HG02588 (cell line): ENCODE results near the gene LRRC66.

Experiments
- ATAC-seq: cut with Tn5 transposase; IDR thresholded peaks from one replicate; pipeline ENCODE4 v1.9.1; 2021; ENCODE audit warnings: mild to moderate bottlenecking, moderate library complexity; ENCODE audit not compliant: unreplicated experiment

Gene LRRC66

DNA sequence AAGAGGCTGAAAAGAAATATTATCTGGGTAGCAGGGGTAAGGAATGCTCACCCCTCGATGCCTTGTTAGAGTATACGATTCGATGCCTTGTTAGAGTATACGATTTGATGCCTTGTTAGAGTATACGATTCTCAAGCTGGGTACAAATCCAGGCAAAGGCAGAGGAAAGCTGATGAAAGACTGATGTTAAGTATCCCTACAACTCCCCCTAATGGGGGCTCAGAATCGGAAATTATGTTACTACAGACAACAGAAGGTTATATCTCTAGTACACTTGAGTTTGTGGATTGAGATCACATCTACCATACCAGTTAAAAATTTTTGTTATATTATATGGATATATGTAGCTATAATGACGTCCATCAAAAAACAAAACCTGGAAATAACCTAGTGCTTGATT, 4.8 kb downstream of the LRRC66 start:
- no peak for ATAC-seq

DNA sequence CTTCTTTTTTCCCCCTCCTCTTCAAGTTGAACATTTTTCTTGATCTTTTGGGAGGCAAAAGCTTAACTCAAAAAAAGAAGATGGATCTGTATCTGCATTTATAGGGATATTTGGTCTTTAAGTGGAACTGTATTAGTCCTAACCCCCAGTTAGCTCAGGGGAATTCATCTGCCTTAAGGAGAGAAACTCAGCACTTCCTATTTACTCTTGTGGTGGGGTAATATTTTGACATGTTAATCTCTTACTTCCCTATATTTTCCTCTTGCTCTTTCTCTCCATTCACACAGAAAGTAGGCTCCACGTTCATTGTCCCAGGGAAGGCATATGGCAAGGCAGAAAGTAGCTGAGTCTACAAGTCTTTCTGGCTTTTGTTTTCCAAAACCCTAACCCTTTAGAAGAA, 5.3 kb downstream of the LRRC66 start:
- no peak for ATAC-seq

DNA sequence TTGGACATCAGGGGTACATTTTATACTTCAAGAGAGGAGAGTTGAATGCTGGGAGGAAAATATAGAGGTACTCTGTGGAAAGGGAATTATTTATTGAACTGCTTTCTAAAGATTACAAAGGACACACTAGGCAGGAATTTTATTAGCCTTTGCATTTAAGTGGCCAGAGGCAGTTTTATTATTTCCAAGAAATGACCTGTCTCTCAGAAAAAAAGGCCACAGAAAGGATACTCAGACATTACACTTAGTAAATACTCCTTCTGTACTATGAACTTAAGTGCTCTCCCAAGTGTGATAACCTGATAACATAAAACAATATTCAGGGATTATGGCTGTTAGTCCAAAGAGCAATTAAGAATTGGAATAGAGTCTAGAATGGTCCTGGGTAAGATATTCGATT, 7.5 kb downstream of the LRRC66 start:
- no peak for ATAC-seq

DNA sequence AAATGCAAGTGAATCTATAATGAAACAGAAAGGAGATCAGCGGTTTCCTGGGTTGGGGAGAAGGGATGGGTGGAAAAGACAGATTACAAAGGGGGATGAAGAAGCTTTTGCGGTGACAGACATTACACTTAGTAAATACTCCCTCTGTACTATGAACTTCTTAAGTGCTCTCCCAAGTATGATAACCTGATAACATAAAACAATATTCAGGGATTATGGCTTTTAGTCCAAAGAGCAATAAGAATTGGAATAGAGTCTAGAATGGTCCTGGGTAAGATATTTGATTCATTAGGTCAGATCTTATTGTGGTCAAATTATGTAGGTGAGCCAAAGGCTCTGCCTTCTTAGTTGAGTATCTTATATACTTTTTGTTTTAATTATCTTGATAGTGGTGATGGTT, 9.2 kb downstream of the LRRC66 start:
- no peak for ATAC-seq

DNA sequence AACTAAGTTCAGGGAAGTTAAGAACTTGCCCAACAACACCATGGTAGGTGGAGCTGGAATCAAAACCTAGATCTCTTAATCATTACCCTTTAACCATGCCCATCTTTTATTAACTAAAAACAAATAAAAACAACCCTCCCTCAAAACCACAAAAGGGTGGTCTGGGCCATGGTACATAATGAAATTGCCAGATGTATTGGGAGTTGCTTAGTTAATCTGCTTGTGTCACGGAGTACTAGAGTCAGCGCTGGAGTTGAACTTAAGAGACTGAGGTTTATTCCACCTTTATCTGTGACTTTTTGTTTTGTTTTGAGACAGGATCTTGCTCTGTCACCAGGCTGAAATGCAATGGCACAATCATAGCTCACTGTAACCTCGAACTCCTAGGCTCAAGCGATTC, 13.3 kb downstream of the LRRC66 start:
- no peak for ATAC-seq

DNA sequence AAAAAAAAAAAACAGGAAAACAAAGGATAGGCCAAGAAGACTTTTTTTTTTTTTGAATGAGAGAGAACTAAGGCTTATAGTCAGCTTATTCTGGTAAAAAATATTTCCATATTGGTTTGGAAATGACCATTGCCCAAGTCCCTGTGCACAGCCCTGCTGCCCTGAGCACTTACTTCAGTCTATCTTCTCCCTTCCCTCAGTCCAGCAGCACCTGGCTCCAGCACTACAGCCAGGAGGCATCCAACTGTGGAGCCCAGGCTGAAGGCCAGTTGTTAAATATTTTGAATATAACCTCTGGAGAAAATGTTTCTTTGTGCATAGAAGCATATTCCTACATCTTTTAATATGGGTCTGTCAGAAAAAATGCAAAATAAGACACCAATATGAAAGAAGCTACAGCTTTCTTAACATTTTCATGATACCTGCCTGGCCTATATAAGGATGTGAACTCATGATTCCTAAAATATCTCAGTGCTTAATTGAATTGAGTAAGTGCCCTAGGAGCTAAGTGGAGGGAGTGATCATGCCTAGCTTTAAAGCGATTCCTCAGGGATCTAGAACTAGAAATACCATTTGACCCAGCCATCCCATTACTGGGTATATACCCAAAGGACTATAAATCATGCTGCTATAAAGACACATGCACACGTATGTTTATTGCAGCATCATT, 14.4 kb downstream of the LRRC66 start:
- no peak for ATAC-seq

DNA sequence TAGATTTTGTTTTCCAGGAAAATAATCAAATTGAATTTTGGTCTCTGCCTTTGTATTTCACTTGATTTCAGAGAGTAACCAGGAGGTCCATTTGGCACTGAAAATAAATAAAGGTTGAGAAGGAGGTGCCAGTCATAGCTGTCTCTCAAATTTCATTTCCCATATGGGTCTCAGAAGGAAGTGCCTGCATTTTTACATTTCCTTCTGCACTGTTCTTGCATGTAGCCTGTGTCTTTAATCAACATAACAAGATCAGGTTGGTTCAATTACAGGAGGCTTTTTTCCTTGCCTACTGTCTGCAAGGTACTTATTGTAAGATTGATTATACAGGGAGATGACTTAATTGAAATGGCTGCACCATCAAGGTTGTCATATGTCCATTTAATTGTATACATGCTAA, 15.7 kb downstream of the LRRC66 start:
- no peak for ATAC-seq

DNA sequence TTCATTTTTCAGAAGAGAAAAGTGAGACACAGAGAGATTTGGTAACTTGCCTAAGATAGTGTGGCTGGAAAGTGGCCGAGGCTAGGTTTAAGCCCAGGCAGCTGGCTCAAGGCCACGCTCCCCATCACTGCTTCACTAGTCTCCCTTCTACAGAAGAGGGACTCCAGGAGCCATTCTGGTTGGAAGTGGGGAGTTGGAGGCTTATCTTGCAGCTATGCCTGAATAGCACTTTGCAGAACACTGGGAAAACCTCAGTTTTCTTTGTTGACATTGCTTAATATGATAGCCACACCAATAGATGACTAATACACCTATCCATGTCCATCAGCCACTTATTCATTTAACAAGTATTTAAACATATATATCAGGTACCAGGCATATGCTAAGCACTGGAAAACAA, 18.5 kb downstream of the LRRC66 start:
- ATAC-seq, result no peak

DNA sequence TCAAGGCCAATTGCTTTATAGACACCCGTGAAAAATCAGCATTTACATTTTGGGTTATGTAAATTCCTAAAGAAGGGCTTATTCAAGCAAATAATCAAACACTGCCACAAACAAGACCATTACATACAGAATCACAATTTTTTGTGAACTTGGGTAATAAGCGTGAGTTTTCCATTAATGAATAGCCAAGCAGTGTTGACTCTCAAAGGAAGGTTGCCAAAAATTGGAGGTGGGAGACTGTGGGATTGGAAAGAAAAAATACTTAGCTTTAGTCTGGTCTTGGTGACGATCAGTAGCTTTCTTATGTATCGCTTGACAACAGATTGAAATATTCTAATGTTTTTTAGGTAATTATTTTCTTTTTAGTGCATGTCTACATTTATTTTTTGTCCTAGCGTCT, 20.9 kb downstream of the LRRC66 start:
- ATAC-seq, result no peak

DNA sequence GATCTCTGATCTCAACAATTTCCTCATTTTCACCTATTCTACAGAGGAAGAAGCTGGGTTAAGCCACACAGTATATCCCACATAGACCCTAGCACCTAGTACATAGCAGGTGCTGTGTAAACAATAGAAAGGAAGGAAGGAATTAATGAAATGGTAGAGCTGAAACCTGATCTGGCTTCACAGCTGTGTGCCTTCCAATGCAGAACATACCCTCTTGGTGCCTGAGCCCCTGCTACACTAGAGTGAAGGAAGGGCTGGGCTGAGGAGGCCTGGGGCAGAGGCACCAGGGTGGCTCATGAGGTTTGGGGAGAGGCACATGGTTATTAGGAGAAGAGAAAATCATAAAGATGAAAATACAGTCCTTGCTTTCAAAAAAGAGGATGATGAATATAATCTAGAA, 21.3 kb downstream of the LRRC66 start:
- no peak for ATAC-seq

DNA sequence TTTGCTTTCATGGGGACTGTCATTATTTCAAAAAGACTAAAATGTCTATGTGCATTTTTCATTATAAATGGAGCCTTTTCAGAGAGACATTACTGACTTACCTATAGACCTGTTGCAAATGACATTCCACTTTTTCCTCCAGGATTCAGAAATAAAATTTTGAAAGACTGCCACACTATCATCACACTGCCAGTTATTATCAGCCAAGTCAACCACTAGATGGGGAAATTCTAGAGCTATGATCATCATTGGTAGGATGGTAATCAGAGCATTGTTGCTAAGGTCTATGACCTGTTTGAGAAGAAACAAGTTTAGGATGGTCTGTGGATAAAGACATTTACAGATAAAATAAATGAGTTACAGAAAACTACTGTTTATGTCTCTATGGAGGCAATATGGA, 22.5 kb downstream of the LRRC66 start:
- ATAC-seq, result no peak

DNA sequence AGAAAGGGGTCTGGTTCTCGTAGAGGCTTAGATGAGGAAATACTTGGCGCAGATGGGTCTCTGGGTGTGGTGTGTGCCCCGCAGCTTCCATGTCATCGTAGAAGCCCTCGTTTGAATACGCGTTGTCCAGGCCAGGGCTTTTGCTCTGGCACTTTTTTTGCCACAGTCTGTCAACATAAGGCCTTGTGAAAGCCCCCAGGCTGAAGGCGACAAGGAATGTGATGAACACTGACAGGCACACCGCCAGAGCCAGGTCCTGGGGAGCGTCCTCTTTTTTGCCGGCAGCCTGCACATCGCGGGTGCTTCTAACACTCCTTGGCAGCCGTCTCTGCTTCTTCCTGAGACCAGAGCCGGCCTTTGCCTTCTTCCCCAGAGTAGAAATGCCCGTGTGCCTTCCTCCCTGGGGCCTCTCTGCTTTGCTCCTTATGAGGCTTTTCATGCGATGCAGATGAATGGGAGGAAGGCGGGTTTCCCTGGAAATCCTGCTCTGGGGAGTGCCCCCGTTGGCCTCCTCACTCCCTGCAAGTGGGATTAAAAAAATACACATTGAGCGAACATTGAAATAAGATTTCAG, 24.4 kb downstream of the LRRC66 start:
- ATAC-seq, result no peak

DNA sequence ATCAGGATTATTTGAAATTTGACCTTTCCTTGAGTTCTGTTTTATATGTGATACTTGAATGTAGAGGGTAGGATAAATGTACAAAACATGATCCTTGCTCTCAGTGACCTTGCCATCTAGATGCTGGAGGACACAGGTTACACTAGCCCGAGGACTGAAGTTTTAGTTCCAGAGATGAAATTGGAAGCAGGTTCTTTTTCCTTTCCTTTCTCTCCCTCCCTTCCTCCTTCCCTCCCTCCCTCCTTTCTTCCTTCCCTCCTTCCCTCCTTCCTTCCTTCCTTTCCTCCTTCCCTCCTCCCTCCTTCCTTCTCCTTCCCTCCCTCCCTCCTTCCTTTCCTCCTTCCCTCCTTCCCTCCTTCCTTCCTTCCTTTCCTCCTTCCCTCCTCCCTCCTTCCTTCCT, 54.3 kb downstream of the LRRC66 start:
- ATAC-seq, result no peak

DNA sequence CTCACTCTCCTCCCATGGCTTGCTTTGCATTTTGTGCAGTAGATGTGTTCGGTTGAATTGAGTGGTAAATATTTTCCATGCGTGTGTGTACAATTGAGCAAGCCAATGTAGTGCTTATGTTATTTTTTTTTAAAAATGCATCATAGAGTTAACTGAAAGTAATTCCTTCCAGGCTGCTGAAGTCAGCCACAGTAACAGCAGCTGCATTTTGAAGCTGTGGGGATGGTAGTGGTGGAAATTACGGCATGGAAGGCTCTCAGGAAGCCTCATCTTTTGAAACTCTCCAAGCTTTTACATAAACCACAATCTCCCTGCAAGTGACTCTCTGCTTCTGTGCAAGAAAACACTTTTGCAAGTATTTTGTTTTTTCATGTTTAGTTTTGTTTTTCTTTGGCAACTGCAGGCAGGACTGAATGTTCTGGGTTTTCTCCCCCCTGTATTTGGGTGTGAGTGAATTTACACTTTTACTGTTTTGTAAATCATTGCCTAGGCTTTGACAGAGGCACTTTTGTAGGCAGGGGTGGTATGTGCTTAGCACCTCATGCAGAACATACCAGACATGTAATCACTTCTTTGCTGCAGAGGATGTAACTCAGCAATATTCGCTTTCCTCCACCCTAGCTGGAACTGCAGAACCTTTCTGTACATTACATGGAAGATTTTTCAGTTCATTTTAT, 56.2 kb downstream of the LRRC66 start:
- ATAC-seq, result no peak

DNA sequence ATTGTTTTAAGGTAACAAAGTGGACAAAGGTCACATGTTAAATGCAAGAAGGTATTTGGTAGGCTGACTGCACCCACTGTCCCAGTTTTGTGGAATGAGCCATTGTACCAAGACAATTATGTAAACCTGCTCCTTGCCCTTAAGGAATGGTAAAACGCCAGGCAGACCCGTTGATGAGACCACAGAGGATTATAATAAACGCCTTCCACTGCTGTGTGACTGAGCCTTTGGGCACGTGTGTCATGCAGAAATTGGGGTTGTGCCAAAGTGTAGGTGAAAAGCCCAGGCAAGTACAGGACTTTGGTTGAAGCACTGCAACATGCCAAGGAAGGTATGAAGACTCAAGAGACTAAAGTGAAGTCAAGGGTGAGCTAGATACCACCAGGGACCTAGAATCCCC, 59.7 kb downstream of the LRRC66 start:
- ATAC-seq, result no peak

DNA sequence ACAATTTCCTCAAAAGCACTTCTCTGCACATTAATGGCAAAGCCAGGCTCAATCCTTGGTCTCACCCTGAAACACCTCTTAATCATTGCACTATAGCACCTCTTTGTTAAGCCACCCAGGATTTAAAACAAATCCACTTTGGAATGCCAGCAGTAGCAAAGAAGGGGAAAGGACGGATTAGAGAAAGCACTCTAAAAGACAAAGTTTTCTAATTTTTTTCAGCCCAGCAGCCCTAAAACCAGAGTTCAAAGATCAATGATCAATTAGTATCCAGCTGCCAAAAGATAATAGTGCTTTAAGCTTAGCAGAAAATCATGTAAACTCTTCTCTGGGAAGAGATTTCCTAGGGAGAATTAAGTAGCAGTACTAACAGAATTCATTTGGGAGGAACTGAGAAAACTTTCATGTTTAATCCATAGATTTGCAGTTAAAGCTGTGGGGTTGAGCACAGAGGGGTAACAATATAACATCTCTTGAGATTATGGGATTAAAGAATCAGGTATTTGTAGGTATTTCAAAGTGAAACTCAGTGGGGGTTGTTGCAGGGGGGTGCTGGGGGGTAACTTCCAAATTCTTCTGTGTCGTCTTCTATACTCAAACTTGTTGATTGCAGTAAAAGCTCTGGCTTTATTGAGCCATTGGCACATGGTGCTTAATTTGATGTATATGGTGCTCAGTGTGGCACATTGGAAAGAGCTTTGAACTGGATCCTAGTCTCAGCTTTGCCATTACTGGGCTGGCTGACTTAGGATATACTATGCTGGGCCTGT, 61.8 kb downstream of the LRRC66 start:
- ATAC-seq, result no peak
